HG03039 (cell line): ENCODE measurements around the gene PHLDB2.

ENCODE experiments used
- ATAC-seq: cut with Tn5 transposase; IDR thresholded peaks from one replicate; pipeline ENCODE4 v1.9.1; 2021; ENCODE audit warnings: mild to moderate bottlenecking, moderate library complexity; ENCODE audit not compliant: unreplicated experiment

The PHLDB2 gene

GRCh38 chr3:111956995-111957734, 98.1 kb downstream of the PHLDB2 start:
- no peak for ATAC-seq

- no peak for ATAC-seq
These were observed 102.5 kb downstream of the PHLDB2 start for GRCh38 chr3:111961461-111962164.

- no peak for ATAC-seq
These were observed 104.4 kb downstream of the PHLDB2 start for GRCh38 chr3:111963424-111963823.

- no peak for ATAC-seq
These were observed 106.4 kb downstream of the PHLDB2 start for GRCh38 chr3:111965484-111965883.

GRCh38 chr3:111967068-111967467, 108.0 kb downstream of the PHLDB2 start:
- no peak for ATAC-seq

GRCh38 chr3:111967651-111968274, 108.7 kb downstream of the PHLDB2 start:
- peak; percentile 96 for ATAC-seq

- ATAC-seq = no peak
These were observed 109.4 kb downstream of the PHLDB2 start for GRCh38 chr3:111968319-111969054.

GRCh38 chr3:111970376-111970775, 111.3 kb downstream of the PHLDB2 start:
- no peak for ATAC-seq

- ATAC-seq = no peak
These were observed 112.6 kb downstream of the PHLDB2 start for GRCh38 chr3:111971533-111972130.

- ATAC-seq = no peak
These were observed 113.8 kb downstream of the PHLDB2 start for GRCh38 chr3:111972891-111973290.

GRCh38 chr3:111975131-111975530, 116.1 kb downstream of the PHLDB2 start:
- ATAC-seq = no peak

- ATAC-seq = no peak
These were observed 117.2 kb downstream of the PHLDB2 start for GRCh38 chr3:111976254-111976653.

- peak; percentile 94 for ATAC-seq
These were observed 119.7 kb downstream of the PHLDB2 start, which contains the start of gene ABHD10 for GRCh38 chr3:111978583-111979433. Gene ABHD10, plus strand, starts transcription at chr3:111979026. Its CDS starts 36 bp downstream, at chr3:111979062.

GRCh38 chr3:111979434-111980038, 120.5 kb downstream of the PHLDB2 start:
- ATAC-seq = peak; percentile 27

GRCh38 chr3:111980716-111981456, 121.8 kb downstream of the PHLDB2 start:
- ATAC-seq = no peak

GRCh38 chr3:111981457-111981763, 122.3 kb downstream of the PHLDB2 start:
- ATAC-seq = no peak

GRCh38 chr3:111984636-111985298, 125.7 kb downstream of the PHLDB2 start:
- ATAC-seq = no peak

GRCh38 chr3:111986800-111987199, 127.7 kb downstream of the PHLDB2 start:
- no peak for ATAC-seq
